Heart right ventricle (tissue), 16 donors: Measurements from ENCODE around the gene CD40LG. TPM values are rescaled to one million over a fixed set of nuclear protein-coding genes. Genes with fewer than 3 reads are reported as not detected.

Experiments
- ATAC-seq, 8 donors: fragments of 200-7000 bp; cut with Tn5 transposase; one replicate each; pipeline ENCODE4 v1.9.1; 2020; ENCODE audit warnings: mild to moderate bottlenecking in 8 of 8, moderate library complexity in 8 of 8, moderate number of reproducible peaks in 1 of 8
- DNase-seq, 2 donors: peaks; one replicate each; pipeline ENCODE4 v3.0.0-alpha.2; 2020
- H3K27ac ChIP-seq, 10 donors: fragments of 200-600 bp; sonication (generic) in 2 of 10; one replicate each; pipeline versions ENCODE4 v1.5.0 to v1.8.0; 2020 to 2022; ENCODE audit warnings: mild to moderate bottlenecking in 3 of 10
- H3K27me3 ChIP-seq, 7 donors: fragments of 200-600 bp; one replicate each; pipeline ENCODE4 v1.8.0; 2021 to 2022; ENCODE audit warnings: mild to moderate bottlenecking in 2 of 7
- H3K36me3 ChIP-seq, 9 donors: fragments of 200-600 bp; sonication (generic) in 1 of 9; one replicate each; pipeline versions ENCODE4 v1.5.0 to v1.8.0; 2020 to 2022; ENCODE audit warnings: mild to moderate bottlenecking in 2 of 9
- H3K4me1 ChIP-seq, 9 donors: fragments of 200-600 bp; sonication (generic) in 1 of 9; one replicate each; pipeline versions ENCODE4 v1.5.0 to v1.8.0; 2020 to 2022; ENCODE audit warnings: mild to moderate bottlenecking in 4 of 9
- H3K4me3 ChIP-seq, 10 donors: fragments of 200-600 bp; sonication (generic) in 2 of 10; one replicate each; pipeline versions ENCODE4 v1.5.0 to v1.8.0; 2020 to 2022; ENCODE audit warnings: mild to moderate bottlenecking in 7 of 10, moderate library complexity in 2 of 10
- H3K9me3 ChIP-seq, 11 donors: fragments of 200-600 bp in 10 of 11; sonication (generic) in 2 of 11; one replicate each; pipeline versions ENCODE4 v1.5.0 to v1.8.0; 2013 to 2022; ENCODE audit warnings: mild to moderate bottlenecking in 2 of 11, control low read depth in 1 of 11, moderate library complexity in 1 of 11
- WGBS, 2 donors: extraction: QIAGEN DNeasy Blood & Tissue Kit; methylation state at CpG; one replicate each; pipeline ENCODE4 v1.1.7; 2013; ENCODE audit warnings: inconsistent platforms in 1 of 2; 5-methylcytosine and 5-hydroxymethylcytosine counted together
- intact Hi-C, 10 donors: fragments of 100-400 bp; cut with DNase I; formaldehyde crosslinking; loops; one replicate each; pipeline versions ENCODE4 v1.11.1 to v1.14.2; 2022
- polyA plus RNA-seq, 2 donors: library from polyadenylated mRNA; stranded (reverse); fragments of 200-250 nt; gene quantifications; one replicate each; pipeline ENCODE4 v1.2.3, GENCODE V29; 2013
- total RNA-seq, 10 donors: library from RNA; stranded (reverse); fragmentation: NEBNext Ultra II Directional in 3 of 10; extraction: Animal tissue kit (Norgen Biotek cat#: 25700) in 3 of 10; gene quantifications; one replicate each; pipeline versions ENCODE4 v1.2.1 to v1.2.4, GENCODE V29; 2021 to 2023
- TF ChIP-seq, protein P1 (sequence below), 9 donors: fragments of 200-600 bp; sonication (generic) in 2 of 9; IDR thresholded peaks; one replicate each; pipeline versions ENCODE4 v1.5.0 to v1.8.0; 2021 to 2022; ENCODE audit warnings: antibody characterized with exemption in 9 of 9, mild to moderate bottlenecking in 5 of 9, moderate library complexity in 1 of 9
- donor health status: Arrhythmogenic right ventricular cardiomyopathy.
- donor health status: ischemic (EF 13 %, LVEDD 7.1; RV severe dilation, severe dysfunction).
- donor health status: healthy with polysubstance abuse.
- donor health status: DM: no; HTN: yes; CAD: no.
- donor health status: DM: no; HTN: no; CAD: no.
- donor health status: ischemic (EF 25% LVEDD 6.9; RV normal size, moderate dysfunction).
- donor health status: ischemic (EF 25% LVEDD 5.7; RV mildly dilated, moderate dysfunction).
- donor health status: healthy.
- donor health status: DM: yes; HTN: yes; CAD: no.
- donor health status: Ischemic cardiomyopathy.
- donor health status: ischemic (EF 35%, LVEDD 5.7; RV mildly dilated, moderate dysfunction).
- donor health status: nonischemic (EF 11% LVEDD 7.7; RV severe dilation, severe dysfunction).
- donor health status: DM: yes; HTN: yes; CAD: no.
- donor health status: PGD.
- donor health status: ischemic (EF 29% LVEDD 5.4; RV normal size, mild dysfunction).
- donor health status: nonischemic (EF 23%, LVEDD 6.1; RV moderate dilation, normal function).

Gene CD40LG
- total and polyA plus RNA-seq, 12 donors, result 0.06 to 0.67 (median 0.24) TPM; not detected in 7

DNA sequence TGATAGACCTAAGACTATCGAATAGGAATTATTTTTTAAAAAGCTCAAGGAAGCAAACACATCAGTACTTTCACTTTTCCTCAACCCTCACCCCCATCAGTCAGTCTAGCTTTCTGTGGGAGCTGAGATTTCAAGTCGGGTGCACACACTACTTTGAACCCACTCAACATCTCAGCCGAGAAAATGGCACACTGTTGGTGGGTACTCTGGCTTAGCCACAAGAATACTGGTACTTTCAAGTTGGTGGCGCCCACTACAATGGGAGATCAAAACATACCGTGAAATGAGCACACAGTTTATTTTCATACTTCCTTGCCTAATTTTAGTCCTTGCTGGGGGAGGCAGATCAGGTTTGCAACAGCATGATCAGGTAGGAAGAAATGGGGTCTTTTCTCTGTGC, 10.2 kb downstream of the CD40LG start:
- H3K27me3 ChIP-seq, result no peaks in the 10 kb centered on the region
- WGBS, 2 donors, result 90 to 92% methylated on average over 5 of the region's 5 CpGs
- H3K4me1 ChIP-seq, result no peaks in the 10 kb centered on the region

GRCh38 chrX:136659174-136659573, 11.2 kb downstream of the CD40LG start:
- WGBS, 2 donors, result 94 to 97% methylated on average over 9 of the region's 9 CpGs
- intact Hi-C loops, result no loop called here
- H3K27ac ChIP-seq, result no peak overlapping the region
- ATAC-seq (no peak), DNase-seq (no peak)
- TF ChIP-seq, protein P1, sequence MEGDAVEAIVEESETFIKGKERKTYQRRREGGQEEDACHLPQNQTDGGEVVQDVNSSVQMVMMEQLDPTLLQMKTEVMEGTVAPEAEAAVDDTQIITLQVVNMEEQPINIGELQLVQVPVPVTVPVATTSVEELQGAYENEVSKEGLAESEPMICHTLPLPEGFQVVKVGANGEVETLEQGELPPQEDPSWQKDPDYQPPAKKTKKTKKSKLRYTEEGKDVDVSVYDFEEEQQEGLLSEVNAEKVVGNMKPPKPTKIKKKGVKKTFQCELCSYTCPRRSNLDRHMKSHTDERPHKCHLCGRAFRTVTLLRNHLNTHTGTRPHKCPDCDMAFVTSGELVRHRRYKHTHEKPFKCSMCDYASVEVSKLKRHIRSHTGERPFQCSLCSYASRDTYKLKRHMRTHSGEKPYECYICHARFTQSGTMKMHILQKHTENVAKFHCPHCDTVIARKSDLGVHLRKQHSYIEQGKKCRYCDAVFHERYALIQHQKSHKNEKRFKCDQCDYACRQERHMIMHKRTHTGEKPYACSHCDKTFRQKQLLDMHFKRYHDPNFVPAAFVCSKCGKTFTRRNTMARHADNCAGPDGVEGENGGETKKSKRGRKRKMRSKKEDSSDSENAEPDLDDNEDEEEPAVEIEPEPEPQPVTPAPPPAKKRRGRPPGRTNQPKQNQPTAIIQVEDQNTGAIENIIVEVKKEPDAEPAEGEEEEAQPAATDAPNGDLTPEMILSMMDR (IDR thresholded peaks at IDR 0.05), result no peak
- peaks cover 0 to 2% (median 0%) of the 10 kb centered on the region in 9 donors for H3K36me3 ChIP-seq
- no peaks in the 10 kb centered on the region for H3K27me3 ChIP-seq
- no peaks in the 10 kb centered on the region for H3K4me1 ChIP-seq
- no peak overlapping the region for H3K4me3 ChIP-seq
- H3K9me3 ChIP-seq, result no peaks in the 10 kb centered on the region

More for the DNA sequence above, 10.2 kb downstream of the CD40LG start:
- H3K27ac ChIP-seq, result no peak overlapping the region
- H3K9me3 ChIP-seq, result no peaks in the 10 kb centered on the region
- H3K4me3 ChIP-seq, result no peak overlapping the region
- ATAC-seq, result no peak
- intact Hi-C loops, result no loop called here
- H3K36me3 ChIP-seq, result no peaks in the 10 kb centered on the region
- TF ChIP-seq, protein P1 (IDR thresholded peaks at IDR 0.05), result no peak
- no peak for DNase-seq

DNA sequence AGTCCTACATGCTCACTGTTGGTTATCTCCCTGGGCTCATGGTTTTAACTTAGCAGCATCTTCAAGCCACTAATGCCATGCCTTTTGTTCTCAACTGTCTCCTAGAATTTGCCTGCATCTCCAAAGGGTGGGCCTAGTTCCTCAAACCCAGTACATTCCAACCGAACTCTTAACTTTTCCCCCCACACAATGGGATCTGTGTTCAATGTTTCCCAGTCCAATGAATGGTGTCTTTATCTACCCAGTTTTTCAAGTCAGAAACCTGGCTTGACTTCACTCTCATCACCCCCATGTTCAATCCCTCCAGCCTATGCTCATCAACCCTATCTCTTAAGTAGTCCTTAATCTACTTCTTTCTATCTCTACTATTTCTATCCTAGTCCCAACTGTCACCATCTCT, 12.9 kb downstream of the CD40LG start:
- Histone ChIP-seq H3K4me1 (no peaks in the 10 kb centered on the region), H3K4me3 (no peak overlapping the region), H3K36me3 (peaks cover 0 to 19% (median 4%) of the 10 kb centered on the region in 9 donors), H3K9me3 (peaks cover 0 to 15% (median 6%) of the 10 kb centered on the region in 11 donors), H3K27me3 (no peaks in the 10 kb centered on the region), H3K27ac (no peak overlapping the region)
- intact Hi-C loops, result no loop called here
- TF ChIP-seq, protein P1 (IDR thresholded peaks at IDR 0.05), result no peak
- DNase-seq (no peak), ATAC-seq (no peak)
- WGBS, 2 donors, result 75 to 85% methylated on average over 1 of the region's 1 CpG

DNA sequence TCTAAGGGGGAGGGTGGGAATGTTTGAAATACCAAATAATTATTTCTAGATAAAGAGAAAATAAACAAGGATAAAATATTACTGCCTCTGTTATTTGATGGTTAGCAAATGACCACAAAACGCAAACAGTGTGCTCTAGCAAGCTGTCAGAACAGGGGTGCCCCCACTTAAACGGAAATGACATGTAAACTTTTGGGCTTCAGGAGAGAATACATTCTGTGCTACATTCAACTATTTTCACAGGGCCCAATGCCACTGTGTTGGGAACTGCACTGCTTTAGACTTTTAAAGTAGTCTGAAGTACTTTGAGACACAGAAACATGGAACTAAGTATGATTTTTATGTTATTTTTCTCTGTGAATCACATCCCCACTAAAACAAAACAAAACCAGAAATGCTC, 14.1 kb downstream of the CD40LG start:
- intact Hi-C loops, result no loop called here
- DNase-seq, result no peak
- TF ChIP-seq, protein P1 (IDR thresholded peaks at IDR 0.05), result no peak

More for the DNA sequence above, 14.1 kb downstream of the CD40LG start:
- WGBS, 2 donors, result 84 to 87% methylated on average over 2 of the region's 2 CpGs
- Histone ChIP-seq H3K36me3 (peaks cover 0 to 31% (median 10%) of the 10 kb centered on the region in 9 donors), H3K4me3 (no peak overlapping the region), H3K27ac (no peak overlapping the region), H3K4me1 (no peaks in the 10 kb centered on the region), H3K27me3 (no peaks in the 10 kb centered on the region), H3K9me3 (peaks cover 0 to 15% (median 6%) of the 10 kb centered on the region in 11 donors)
- ATAC-seq, result no peak
